ENCODE data around the gene TCP11L2. TPM values are rescaled to one million over a fixed set of nuclear protein-coding genes. Genes with fewer than 3 reads are reported as not detected.

The TCP11L2 gene
- total and polyA plus RNA-seq, 2 of the 13 experiments (the other 11 are each of a cell fraction or from before 2014, with no cell fraction given) = 4.6 to 24.1 TPM

DNA sequence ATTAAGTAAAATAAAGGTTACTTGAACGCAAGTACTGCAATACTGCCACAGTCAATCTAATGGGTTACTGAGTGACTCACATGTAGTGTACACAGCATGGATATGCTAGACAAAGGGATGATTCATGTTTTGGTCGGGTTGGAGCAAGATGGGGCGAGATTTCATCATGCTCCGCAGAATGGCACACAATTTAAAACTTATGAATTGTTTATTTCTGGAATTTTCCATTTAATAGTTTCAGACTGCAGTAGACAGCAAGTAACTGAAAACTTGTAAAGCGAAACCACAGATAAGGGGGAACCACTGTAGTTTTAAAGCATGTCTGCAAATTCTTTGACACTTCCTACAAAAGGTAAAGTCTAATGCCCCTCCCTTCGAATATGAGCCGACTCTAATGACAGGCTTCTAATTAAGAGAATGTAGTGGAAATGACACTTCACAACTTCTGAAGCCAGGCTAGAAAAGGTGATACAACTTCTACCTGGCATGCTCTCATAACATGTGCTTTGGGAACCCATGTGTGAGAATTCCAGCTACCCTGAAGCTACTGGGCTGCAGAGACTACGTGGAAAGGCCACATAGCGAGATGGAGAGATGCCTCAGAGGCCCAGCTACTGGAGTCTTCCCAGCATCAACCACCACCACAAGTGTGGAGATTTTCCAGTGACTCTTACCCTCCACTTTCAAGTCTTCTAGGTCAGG lies 13.9 kb upstream of the TCP11L2 start (continued):
- TF ChIP-seq, protein P1, sequence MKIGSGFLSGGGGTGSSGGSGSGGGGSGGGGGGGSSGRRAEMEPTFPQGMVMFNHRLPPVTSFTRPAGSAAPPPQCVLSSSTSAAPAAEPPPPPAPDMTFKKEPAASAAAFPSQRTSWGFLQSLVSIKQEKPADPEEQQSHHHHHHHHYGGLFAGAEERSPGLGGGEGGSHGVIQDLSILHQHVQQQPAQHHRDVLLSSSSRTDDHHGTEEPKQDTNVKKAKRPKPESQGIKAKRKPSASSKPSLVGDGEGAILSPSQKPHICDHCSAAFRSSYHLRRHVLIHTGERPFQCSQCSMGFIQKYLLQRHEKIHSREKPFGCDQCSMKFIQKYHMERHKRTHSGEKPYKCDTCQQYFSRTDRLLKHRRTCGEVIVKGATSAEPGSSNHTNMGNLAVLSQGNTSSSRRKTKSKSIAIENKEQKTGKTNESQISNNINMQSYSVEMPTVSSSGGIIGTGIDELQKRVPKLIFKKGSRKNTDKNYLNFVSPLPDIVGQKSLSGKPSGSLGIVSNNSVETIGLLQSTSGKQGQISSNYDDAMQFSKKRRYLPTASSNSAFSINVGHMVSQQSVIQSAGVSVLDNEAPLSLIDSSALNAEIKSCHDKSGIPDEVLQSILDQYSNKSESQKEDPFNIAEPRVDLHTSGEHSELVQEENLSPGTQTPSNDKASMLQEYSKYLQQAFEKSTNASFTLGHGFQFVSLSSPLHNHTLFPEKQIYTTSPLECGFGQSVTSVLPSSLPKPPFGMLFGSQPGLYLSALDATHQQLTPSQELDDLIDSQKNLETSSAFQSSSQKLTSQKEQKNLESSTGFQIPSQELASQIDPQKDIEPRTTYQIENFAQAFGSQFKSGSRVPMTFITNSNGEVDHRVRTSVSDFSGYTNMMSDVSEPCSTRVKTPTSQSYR (CRISPR knock-in tag; IDR thresholded peaks at IDR 0.05; ENCODE audit: borderline replicate concordance) = no peak
- TF ChIP-seq FOXA1 (IDR thresholded peaks at IDR 0.05) = no peak
- peak; percentile 97 for TF ChIP-seq FOXA1 (CRISPR knock-in tag; IDR thresholded peaks at IDR 0.05)
- 0 out of 2 replicates have a peak, but pooled peaks have one; percentile 26 for TF ChIP-seq SIX1 (CRISPR knock-in tag; IDR thresholded peaks at IDR 0.05; ENCODE audit: borderline replicate concordance)
- peak; percentile 49; the same call in 1 of the 2 replicates for TF ChIP-seq ZMYM2 (CRISPR knock-in tag; IDR thresholded peaks at IDR 0.05)
- TF ChIP-seq DPF2 (CRISPR knock-in tag; IDR thresholded peaks at IDR 0.05; ENCODE audit: borderline replicate concordance, low read depth) = peak; percentile 76; the same call in 1 of the 2 replicates
- TF ChIP-seq JUND (CRISPR knock-in tag; IDR thresholded peaks at IDR 0.05) = peak; percentile 97
- TF ChIP-seq SMARCE1 (IDR thresholded peaks at IDR 0.05; ENCODE audit: borderline replicate concordance) = no peak
- no peak for TF ChIP-seq ZNF251 (CRISPR knock-in tag; IDR thresholded peaks at IDR 0.05)
- peak; percentile 48 for TF ChIP-seq FOXK2 (IDR thresholded peaks at IDR 0.05)
- no peak; the same call in 1 of the 2 replicates for TF ChIP-seq KAT7 (CRISPR knock-in tag; IDR thresholded peaks at IDR 0.05; ENCODE audit: borderline replicate concordance)
- no peak for TF ChIP-seq ZNF841 (CRISPR knock-in tag; IDR thresholded peaks at IDR 0.05; ENCODE audit: borderline replicate concordance)
- TF ChIP-seq, protein P2, sequence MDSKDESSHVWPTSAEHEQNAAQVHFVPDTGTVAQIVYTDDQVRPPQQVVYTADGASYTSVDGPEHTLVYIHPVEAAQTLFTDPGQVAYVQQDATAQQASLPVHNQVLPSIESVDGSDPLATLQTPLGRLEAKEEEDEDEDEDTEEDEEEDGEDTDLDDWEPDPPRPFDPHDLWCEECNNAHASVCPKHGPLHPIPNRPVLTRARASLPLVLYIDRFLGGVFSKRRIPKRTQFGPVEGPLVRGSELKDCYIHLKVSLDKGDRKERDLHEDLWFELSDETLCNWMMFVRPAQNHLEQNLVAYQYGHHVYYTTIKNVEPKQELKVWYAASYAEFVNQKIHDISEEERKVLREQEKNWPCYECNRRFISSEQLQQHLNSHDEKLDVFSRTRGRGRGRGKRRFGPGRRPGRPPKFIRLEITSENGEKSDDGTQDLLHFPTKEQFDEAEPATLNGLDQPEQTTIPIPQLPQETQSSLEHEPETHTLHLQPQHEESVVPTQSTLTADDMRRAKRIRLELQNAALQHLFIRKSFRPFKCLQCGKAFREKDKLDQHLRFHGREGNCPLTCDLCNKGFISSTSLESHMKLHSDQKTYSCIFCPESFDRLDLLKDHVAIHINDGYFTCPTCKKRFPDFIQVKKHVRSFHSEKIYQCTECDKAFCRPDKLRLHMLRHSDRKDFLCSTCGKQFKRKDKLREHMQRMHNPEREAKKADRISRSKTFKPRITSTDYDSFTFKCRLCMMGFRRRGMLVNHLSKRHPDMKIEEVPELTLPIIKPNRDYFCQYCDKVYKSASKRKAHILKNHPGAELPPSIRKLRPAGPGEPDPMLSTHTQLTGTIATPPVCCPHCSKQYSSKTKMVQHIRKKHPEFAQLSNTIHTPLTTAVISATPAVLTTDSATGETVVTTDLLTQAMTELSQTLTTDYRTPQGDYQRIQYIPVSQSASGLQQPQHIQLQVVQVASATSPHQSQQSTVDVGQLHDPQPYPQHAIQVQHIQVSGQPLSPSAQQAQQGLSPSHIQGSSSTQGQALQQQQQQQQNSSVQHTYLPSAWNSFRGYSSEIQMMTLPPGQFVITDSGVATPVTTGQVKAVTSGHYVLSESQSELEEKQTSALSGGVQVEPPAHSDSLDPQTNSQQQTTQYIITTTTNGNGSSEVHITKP (CRISPR knock-in tag; IDR thresholded peaks at IDR 0.05; ENCODE audit: low read depth) = peak; percentile 79; the same call in 1 of the 2 replicates
- TF ChIP-seq, protein P3, sequence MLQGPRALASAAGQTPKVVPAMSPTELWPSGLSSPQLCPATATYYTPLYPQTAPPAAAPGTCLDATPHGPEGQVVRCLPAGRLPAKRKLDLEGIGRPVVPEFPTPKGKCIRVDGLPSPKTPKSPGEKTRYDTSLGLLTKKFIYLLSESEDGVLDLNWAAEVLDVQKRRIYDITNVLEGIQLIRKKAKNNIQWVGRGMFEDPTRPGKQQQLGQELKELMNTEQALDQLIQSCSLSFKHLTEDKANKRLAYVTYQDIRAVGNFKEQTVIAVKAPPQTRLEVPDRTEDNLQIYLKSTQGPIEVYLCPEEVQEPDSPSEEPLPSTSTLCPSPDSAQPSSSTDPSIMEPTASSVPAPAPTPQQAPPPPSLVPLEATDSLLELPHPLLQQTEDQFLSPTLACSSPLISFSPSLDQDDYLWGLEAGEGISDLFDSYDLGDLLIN (CRISPR knock-in tag; IDR thresholded peaks at IDR 0.05; ENCODE audit: borderline replicate concordance) = no peak
- peak in 1 of 2 experiments; percentile 89; a peak in 2 of 4 replicates for TF ChIP-seq EP300 (IDR thresholded peaks at IDR 0.05; ENCODE audit: low read depth in 2 of 2, low read length in 2 of 2)
- TF ChIP-seq EP300 (CRISPR knock-in tag; IDR thresholded peaks at IDR 0.05; ENCODE audit: borderline replicate concordance) = peak; percentile 77; the same call in 1 of the 2 replicates
- TF ChIP-seq CAMTA2 (CRISPR knock-in tag; IDR thresholded peaks at IDR 0.05; ENCODE audit: borderline replicate concordance) = no peak
- TF ChIP-seq ZNF652 (CRISPR knock-in tag; IDR thresholded peaks at IDR 0.05; ENCODE audit: borderline replicate concordance, low read depth) = peak; percentile 77
- TF ChIP-seq CEBPG (CRISPR knock-in tag; IDR thresholded peaks at IDR 0.05) = peak; percentile 100
- TF ChIP-seq, protein P4, sequence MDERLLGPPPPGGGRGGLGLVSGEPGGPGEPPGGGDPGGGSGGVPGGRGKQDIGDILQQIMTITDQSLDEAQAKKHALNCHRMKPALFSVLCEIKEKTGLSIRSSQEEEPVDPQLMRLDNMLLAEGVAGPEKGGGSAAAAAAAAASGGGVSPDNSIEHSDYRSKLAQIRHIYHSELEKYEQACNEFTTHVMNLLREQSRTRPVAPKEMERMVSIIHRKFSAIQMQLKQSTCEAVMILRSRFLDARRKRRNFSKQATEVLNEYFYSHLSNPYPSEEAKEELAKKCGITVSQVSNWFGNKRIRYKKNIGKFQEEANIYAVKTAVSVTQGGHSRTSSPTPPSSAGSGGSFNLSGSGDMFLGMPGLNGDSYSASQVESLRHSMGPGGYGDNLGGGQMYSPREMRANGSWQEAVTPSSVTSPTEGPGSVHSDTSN (CRISPR knock-in tag; IDR thresholded peaks at IDR 0.05) = peak; percentile 27; the same call in 1 of the 2 replicates
